ENCODE results near the gene ANKRD13C. TPM values are rescaled to one million over a fixed set of nuclear protein-coding genes. Genes with fewer than 3 reads are reported as not detected.
"Not testable (repeated sequence)": the region's sequence is repeated elsewhere in the genome, so short reads cannot be mapped to it uniquely, and the experiment has no call there.

Gene ANKRD13C
- polyA plus RNA-seq, 1 donor (not counting 4 experiments of a cell fraction or from before 2014, with no cell fraction given) = 13.4 TPM

DNA sequence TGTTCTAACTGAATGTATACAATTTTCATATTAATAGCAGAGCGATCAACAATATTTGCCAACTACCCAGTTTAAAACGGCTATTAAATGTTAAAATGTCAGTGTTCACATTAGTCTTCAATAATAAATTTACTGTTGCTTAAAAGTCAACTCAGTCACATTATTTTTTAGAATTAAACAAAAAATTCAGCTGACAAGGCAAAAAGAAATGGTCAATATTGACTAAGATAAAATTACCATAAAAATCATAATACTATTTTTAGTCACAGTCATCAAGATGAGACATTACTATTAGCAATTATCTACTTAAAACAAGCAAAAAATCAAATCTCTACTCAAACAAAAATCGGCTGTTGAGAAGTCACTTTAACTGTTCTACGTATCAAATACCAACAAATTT lies 1.5 kb downstream of the ANKRD13C start:
- dilution Hi-C loops (cut with MboI; ENCODE audit: extremely low pct_ligation_motif_present, low sequenced_read_pairs) = no loop called here
- Histone ChIP-seq H3K4me3 (ENCODE audit: control insufficient read depth in 2 of 3, extremely low read depth in 1 of 3, insufficient read depth in 2 of 3, low read depth in 1 of 3, low read length in 3 of 3) (peak overlapping the region; percentile 77 to 95 (median 86)), H3K27ac (ENCODE audit: control insufficient read depth, insufficient read depth, low read length) (peak overlapping the region; percentile 97), H3K36me3 (ENCODE audit: control insufficient read depth in 2 of 2, extremely low read depth in 1 of 2, insufficient read depth in 2 of 2, low read length in 2 of 2) (peaks cover 0 to 2% of the 10 kb centered on the region in 2 experiments), H2AFZ (ENCODE audit: control insufficient read depth, low read length) (no peak overlapping the region), H3K9me1 (ENCODE audit: control insufficient read depth, extremely low read depth, insufficient read depth, low read length) (no peaks in the 10 kb centered on the region), H3K27me3 (ENCODE audit: control insufficient read depth, extremely low read depth, insufficient read depth, low read length) (no peaks in the 10 kb centered on the region), H4K20me1 (ENCODE audit: control insufficient read depth, extremely low read depth, insufficient read depth, low read length) (no peaks in the 10 kb centered on the region), H3K4me2 (ENCODE audit: control insufficient read depth, extremely low read depth, insufficient read depth, low read depth, low read length) (peak overlapping the region; percentile 80), H3K4me1 (ENCODE audit: control insufficient read depth, extremely low read depth, insufficient read depth, low read length) (peaks cover 10% of the 10 kb centered on the region), H3K79me2 (ENCODE audit: control insufficient read depth, insufficient read depth, low read length) (peaks cover 60% of the 10 kb centered on the region), H3K9me3 (ENCODE audit: control insufficient read depth, low read depth, low read length) (no peaks in the 10 kb centered on the region), H3K9ac (ENCODE audit: control insufficient read depth, extremely low read depth, insufficient read depth, low read length) (peak overlapping the region; percentile 98)
- TF ChIP-seq, protein P1, sequence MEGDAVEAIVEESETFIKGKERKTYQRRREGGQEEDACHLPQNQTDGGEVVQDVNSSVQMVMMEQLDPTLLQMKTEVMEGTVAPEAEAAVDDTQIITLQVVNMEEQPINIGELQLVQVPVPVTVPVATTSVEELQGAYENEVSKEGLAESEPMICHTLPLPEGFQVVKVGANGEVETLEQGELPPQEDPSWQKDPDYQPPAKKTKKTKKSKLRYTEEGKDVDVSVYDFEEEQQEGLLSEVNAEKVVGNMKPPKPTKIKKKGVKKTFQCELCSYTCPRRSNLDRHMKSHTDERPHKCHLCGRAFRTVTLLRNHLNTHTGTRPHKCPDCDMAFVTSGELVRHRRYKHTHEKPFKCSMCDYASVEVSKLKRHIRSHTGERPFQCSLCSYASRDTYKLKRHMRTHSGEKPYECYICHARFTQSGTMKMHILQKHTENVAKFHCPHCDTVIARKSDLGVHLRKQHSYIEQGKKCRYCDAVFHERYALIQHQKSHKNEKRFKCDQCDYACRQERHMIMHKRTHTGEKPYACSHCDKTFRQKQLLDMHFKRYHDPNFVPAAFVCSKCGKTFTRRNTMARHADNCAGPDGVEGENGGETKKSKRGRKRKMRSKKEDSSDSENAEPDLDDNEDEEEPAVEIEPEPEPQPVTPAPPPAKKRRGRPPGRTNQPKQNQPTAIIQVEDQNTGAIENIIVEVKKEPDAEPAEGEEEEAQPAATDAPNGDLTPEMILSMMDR (optimal IDR thresholded peaks at IDR 0.05 in 1 of 3, IDR thresholded peaks at IDR 0.05 in 1 of 3, conservative IDR thresholded peaks at IDR 0.05 in 1 of 3; ENCODE audit: extremely low read depth in 1 of 3, insufficient read depth in 2 of 3, low read length in 3 of 3) = no peak
- no peak for TF ChIP-seq EZH2 (IDR thresholded peaks at IDR 0.05; ENCODE audit: low read length)
- DNase-seq (ENCODE audit: low read depth, low spot score) (no peak), FAIRE-seq (no peak)

DNA sequence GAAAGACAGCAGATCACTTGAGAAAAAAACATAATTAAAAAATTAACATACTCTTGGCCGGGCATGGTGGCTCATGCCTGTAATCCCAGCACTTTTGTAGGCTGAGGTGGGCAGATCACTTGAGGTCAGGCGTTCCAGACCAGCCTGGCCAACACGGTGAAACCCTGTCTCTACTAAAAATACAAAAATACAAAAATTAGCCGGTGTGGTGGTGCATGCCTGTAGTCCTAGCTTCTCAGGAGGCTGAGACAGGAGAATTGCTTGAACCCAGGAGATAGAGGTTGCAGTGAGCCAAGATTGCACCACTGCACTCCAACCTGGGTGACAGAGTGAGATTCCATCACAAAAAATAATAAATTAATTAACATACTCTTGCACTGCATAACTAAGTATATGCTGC lies 4.7 kb downstream of the ANKRD13C start:
- H2AFZ ChIP-seq (ENCODE audit: control insufficient read depth, low read length); H3K9ac ChIP-seq (ENCODE audit: control insufficient read depth, extremely low read depth, insufficient read depth, low read length); H3K9me3 ChIP-seq (ENCODE audit: control insufficient read depth, low read depth, low read length); dilution Hi-C loops (cut with MboI; ENCODE audit: extremely low pct_ligation_motif_present, low sequenced_read_pairs); H3K36me3 ChIP-seq (ENCODE audit: control insufficient read depth in 2 of 2, extremely low read depth in 1 of 2, insufficient read depth in 2 of 2, low read length in 2 of 2); H3K9me1 ChIP-seq (ENCODE audit: control insufficient read depth, extremely low read depth, insufficient read depth, low read length); H3K27ac ChIP-seq (ENCODE audit: control insufficient read depth, insufficient read depth, low read length); H3K4me2 ChIP-seq (ENCODE audit: control insufficient read depth, extremely low read depth, insufficient read depth, low read depth, low read length); DNase-seq (ENCODE audit: low read depth, low spot score); H3K4me3 ChIP-seq (ENCODE audit: control insufficient read depth in 2 of 3, extremely low read depth in 1 of 3, insufficient read depth in 2 of 3, low read depth in 1 of 3, low read length in 3 of 3); H4K20me1 ChIP-seq (ENCODE audit: control insufficient read depth, extremely low read depth, insufficient read depth, low read length); FAIRE-seq; H3K27me3 ChIP-seq (ENCODE audit: control insufficient read depth, extremely low read depth, insufficient read depth, low read length); H3K4me1 ChIP-seq (ENCODE audit: control insufficient read depth, extremely low read depth, insufficient read depth, low read length): not testable (repeated sequence)
- peaks cover 89% of the 10 kb centered on the region for H3K79me2 ChIP-seq (ENCODE audit: control insufficient read depth, insufficient read depth, low read length)

All from keratinocyte (primary cell).